IgD-negative memory B cell (primary cell): Measurements from ENCODE around the gene WDR37. TPM values are rescaled to one million over a fixed set of nuclear protein-coding genes. Genes with fewer than 3 reads are reported as not detected.
"Not testable (repeated sequence)": the region's sequence is repeated elsewhere in the genome, so short reads cannot be mapped to it uniquely, and the experiment has no call there.

Experiments
- H3K27ac Mint-ChIP-seq, 3 donors: one replicate each; pipeline ENCODE4 v1.8.0; 2020 to 2022; ENCODE audit warnings: mild to moderate bottlenecking in 3 of 3, mixed read lengths in 3 of 3, moderate library complexity in 1 of 3
- H3K27me3 Mint-ChIP-seq: one replicate; pipeline ENCODE4 v1.8.0; 2021; ENCODE audit warnings: mixed read lengths
- H3K36me3 Mint-ChIP-seq: one replicate; pipeline ENCODE4 v1.8.0; 2020; ENCODE audit warnings: mild to moderate bottlenecking, mixed read lengths
- H3K4me1 Mint-ChIP-seq, 3 donors: one replicate each; pipeline ENCODE4 v1.8.0; 2020 to 2022; ENCODE audit warnings: mixed read lengths in 3 of 3, mild to moderate bottlenecking in 1 of 3
- H3K4me3 Mint-ChIP-seq, 4 donors: one replicate each; pipeline ENCODE4 v1.8.0; 2020 to 2022; ENCODE audit warnings: mild to moderate bottlenecking in 4 of 4, mixed read lengths in 4 of 4, moderate library complexity in 3 of 4
- H3K9me3 Mint-ChIP-seq, 3 donors: one replicate each; pipeline ENCODE4 v1.8.0; 2020 to 2021; ENCODE audit warnings: mixed read lengths in 3 of 3, mild to moderate bottlenecking in 1 of 3
- polyA plus RNA-seq: library from polyadenylated mRNA; unstranded; fragments of 300-500 nt; fragmentation: Illumina TruSeq; gene quantifications from one replicate; pipeline ENCODE4 v1.2.3, GENCODE V29; 2021

The WDR37 gene
- polyA plus RNA-seq, 1 donor from 2014 or later: 14.7 TPM

GRCh38 chr10:1029838-1030237 is 26.3 kb upstream of the WDR37 start:
- Mint-ChIP-seq H3K27me3 (no peaks in the 10 kb centered on the region), H3K27ac (no peak overlapping the region), H3K4me3 (no peak overlapping the region)

GRCh38 chr10:1033601-1034000 is 22.6 kb upstream of the WDR37 start:
- Mint-ChIP-seq H3K4me3 (no peak overlapping the region), H3K36me3 (peaks cover 2% of the 10 kb centered on the region), H3K27ac (no peak overlapping the region), H3K27me3 (no peaks in the 10 kb centered on the region), H3K4me1 (peaks cover 6 to 11% (median 10%) of the 10 kb centered on the region in 3 donors), H3K9me3 (no peaks in the 10 kb centered on the region)

More at GRCh38 chr10:1029838-1030237, 26.3 kb upstream of the WDR37 start:
- Mint-ChIP-seq H3K36me3 (peaks cover 3% of the 10 kb centered on the region), H3K4me1 (no peaks in the 10 kb centered on the region), H3K9me3 (no peaks in the 10 kb centered on the region)

GRCh38 chr10:1034758-1035157 is 21.4 kb upstream of the WDR37 start:
- Mint-ChIP-seq H3K4me1 (peaks cover 6 to 11% (median 10%) of the 10 kb centered on the region in 3 donors), H3K36me3 (peaks cover 2% of the 10 kb centered on the region), H3K27ac (no peak overlapping the region), H3K27me3 (no peaks in the 10 kb centered on the region), H3K9me3 (no peaks in the 10 kb centered on the region), H3K4me3 (no peak overlapping the region)

- Mint-ChIP-seq H3K27ac (no peak overlapping the region), H3K9me3 (no peaks in the 10 kb centered on the region)
These were observed 21.0 kb upstream of the WDR37 start for GRCh38 chr10:1035201-1035600.

GRCh38 chr10:1036341-1036791 is 19.8 kb upstream of the WDR37 start:
- Mint-ChIP-seq H3K27ac (peak overlapping the region; percentile 69 to 86 (median 76)), H3K36me3 (no peaks in the 10 kb centered on the region), H3K4me1 (peaks cover 6 to 11% (median 10%) of the 10 kb centered on the region in 3 donors), H3K9me3 (no peaks in the 10 kb centered on the region), H3K27me3 (no peaks in the 10 kb centered on the region), H3K4me3 (peak overlapping the region; percentile 30 to 72 (median 46))

More at GRCh38 chr10:1035201-1035600, 21.0 kb upstream of the WDR37 start:
- H3K4me3 Mint-ChIP-seq: no peak overlapping the region
- peaks cover 2% of the 10 kb centered on the region for H3K36me3 Mint-ChIP-seq
- peaks cover 6 to 11% (median 10%) of the 10 kb centered on the region in 3 donors for H3K4me1 Mint-ChIP-seq
- no peaks in the 10 kb centered on the region for H3K27me3 Mint-ChIP-seq

DNA sequence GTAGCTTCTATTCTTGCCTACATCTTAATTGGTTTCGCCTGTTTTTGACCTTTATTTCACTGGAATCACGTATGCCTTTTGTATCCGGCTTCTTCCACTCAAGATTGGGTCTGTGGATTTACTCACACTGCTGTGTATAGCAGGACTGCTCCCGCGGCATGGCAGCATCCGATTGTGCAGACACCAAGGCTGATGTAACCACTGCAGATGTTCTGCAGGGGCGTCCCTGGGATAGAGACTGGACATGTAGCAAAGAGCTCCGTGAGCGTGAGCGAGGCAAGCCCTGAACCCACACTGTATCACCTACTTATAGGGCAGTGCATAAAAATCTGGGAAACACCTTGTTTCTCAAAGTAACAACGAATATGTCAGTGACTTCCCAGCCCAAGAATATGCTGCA is 19.1 kb upstream of the WDR37 start:
- peaks cover 6 to 11% (median 10%) of the 10 kb centered on the region in 3 donors for H3K4me1 Mint-ChIP-seq
- peak overlapping the region in 1 of 4 donors; percentile 72 for H3K4me3 Mint-ChIP-seq
- H3K9me3 Mint-ChIP-seq: no peaks in the 10 kb centered on the region
- no peaks in the 10 kb centered on the region for H3K27me3 Mint-ChIP-seq
- peak overlapping the region in 1 of 3 donors; percentile 76 for H3K27ac Mint-ChIP-seq
- H3K36me3 Mint-ChIP-seq: no peaks in the 10 kb centered on the region

- not testable (repeated sequence) for H3K27me3 Mint-ChIP-seq, H3K9me3 Mint-ChIP-seq, H3K36me3 Mint-ChIP-seq, H3K4me3 Mint-ChIP-seq, H3K27ac Mint-ChIP-seq
- peaks cover 14 to 18% (median 18%) of the 10 kb centered on the region in 3 donors for H3K4me1 Mint-ChIP-seq
These were observed 17.4 kb upstream of the WDR37 start for GRCh38 chr10:1038769-1039168.

DNA sequence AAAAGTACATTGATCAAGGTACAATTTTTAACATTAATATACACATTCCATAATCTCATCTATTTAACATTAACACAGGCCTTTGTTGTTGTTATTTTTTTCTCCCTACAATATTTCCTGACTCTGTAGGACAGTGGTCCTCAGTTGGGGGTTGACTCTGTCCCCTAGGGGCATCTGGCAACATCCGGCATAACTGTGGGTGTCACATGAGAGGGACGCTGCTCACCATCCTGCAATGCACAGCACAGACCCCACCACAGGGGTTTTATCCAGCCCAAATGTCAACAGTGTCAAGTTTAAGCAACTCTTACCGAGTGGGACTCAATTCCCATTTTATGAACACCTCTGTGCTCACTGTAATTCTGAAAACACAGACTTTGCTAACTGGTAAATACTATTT is 16.1 kb upstream of the WDR37 start:
- Mint-ChIP-seq H3K4me1 (peaks cover 26 to 31% (median 31%) of the 10 kb centered on the region in 3 donors), H3K9me3 (no peaks in the 10 kb centered on the region), H3K27me3 (no peaks in the 10 kb centered on the region), H3K36me3 (peaks cover 5% of the 10 kb centered on the region), H3K4me3 (peak overlapping the region in 1 of 4 donors; percentile 4), H3K27ac (peak overlapping the region in 1 of 3 donors; percentile 8)

DNA sequence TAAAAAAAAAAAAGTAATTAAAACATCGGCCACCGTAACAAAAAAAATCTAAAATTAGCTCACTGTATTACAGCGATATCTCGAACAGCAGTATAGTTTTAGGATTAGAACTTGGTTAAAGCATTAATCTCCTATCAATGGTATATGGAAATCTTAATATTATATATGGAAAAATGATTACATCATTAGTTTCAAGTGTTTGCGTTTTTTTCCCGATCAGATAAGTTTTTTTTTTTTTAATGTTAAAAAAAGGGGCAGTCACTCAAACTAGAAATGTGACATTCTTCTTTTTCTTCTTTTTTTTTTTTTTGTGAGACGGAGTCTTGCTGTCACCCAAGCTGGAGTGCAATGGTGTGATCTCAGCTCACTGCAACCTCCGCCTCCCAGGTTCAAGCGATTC is 14.7 kb upstream of the WDR37 start:
- Mint-ChIP-seq H3K27me3 (no peaks in the 10 kb centered on the region), H3K4me1 (peaks cover 27 to 37% (median 37%) of the 10 kb centered on the region in 3 donors), H3K36me3 (peaks cover 5% of the 10 kb centered on the region)

GRCh38 chr10:1043532-1043995 is 12.6 kb upstream of the WDR37 start:
- H3K27ac Mint-ChIP-seq: peak overlapping the region; percentile 81 to 96 (median 93)
- H3K36me3 Mint-ChIP-seq: peaks cover 5% of the 10 kb centered on the region
- peak overlapping the region; percentile 84 to 95 (median 90) for H3K4me3 Mint-ChIP-seq
- H3K27me3 Mint-ChIP-seq: no peaks in the 10 kb centered on the region
- H3K9me3 Mint-ChIP-seq: no peaks in the 10 kb centered on the region
- H3K4me1 Mint-ChIP-seq: peaks cover 33 to 42% (median 37%) of the 10 kb centered on the region in 3 donors

More for the DNA sequence above, 14.7 kb upstream of the WDR37 start:
- H3K4me3 Mint-ChIP-seq: no peak overlapping the region
- no peak overlapping the region for H3K27ac Mint-ChIP-seq
- H3K9me3 Mint-ChIP-seq: no peaks in the 10 kb centered on the region

DNA sequence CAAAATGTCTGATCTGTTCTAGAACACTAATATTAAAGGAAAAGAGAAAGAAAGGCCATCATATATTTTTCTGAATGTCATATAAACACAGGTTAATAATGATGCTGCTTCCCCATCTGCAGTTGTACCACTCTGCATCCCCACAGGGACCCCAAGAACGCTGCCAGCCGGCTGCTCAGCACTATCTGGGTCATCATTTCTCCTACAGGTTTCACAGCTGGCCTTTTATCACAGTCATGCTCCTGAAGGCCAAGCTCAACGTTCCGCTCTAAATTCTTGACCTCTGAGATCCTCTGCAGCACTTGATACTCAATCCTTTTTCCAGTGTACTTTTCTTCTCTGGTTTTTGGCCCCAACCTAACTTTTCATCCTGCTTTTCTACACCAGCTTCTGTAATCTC is 12.0 kb upstream of the WDR37 start:
- H3K36me3 Mint-ChIP-seq: peaks cover 5% of the 10 kb centered on the region
- H3K9me3 Mint-ChIP-seq: no peaks in the 10 kb centered on the region
- H3K4me1 Mint-ChIP-seq: peaks cover 37 to 42% (median 38%) of the 10 kb centered on the region in 3 donors
- H3K4me3 Mint-ChIP-seq: peak overlapping the region; percentile 84 to 95 (median 90)
- peak overlapping the region; percentile 81 to 96 (median 93) for H3K27ac Mint-ChIP-seq
- no peaks in the 10 kb centered on the region for H3K27me3 Mint-ChIP-seq

GRCh38 chr10:1044964-1045363 is 11.2 kb upstream of the WDR37 start:
- Mint-ChIP-seq H3K27ac (peak overlapping the region; percentile 81 to 96 (median 93)), H3K4me3 (peak overlapping the region in 3 of 4 donors; percentile 28 to 89 (median 61)), H3K9me3 (no peaks in the 10 kb centered on the region), H3K36me3 (peaks cover 5% of the 10 kb centered on the region), H3K27me3 (no peaks in the 10 kb centered on the region), H3K4me1 (peaks cover 37 to 44% (median 40%) of the 10 kb centered on the region in 3 donors)

GRCh38 chr10:1045415-1045814 is 10.8 kb upstream of the WDR37 start:
- Mint-ChIP-seq H3K4me1 (peaks cover 39 to 45% (median 40%) of the 10 kb centered on the region in 3 donors), H3K27me3 (no peaks in the 10 kb centered on the region), H3K9me3 (no peaks in the 10 kb centered on the region), H3K27ac (peak overlapping the region; percentile 81 to 96 (median 93)), H3K36me3 (peaks cover 5% of the 10 kb centered on the region), H3K4me3 (peak overlapping the region in 3 of 4 donors; percentile 28 to 89 (median 61))

DNA sequence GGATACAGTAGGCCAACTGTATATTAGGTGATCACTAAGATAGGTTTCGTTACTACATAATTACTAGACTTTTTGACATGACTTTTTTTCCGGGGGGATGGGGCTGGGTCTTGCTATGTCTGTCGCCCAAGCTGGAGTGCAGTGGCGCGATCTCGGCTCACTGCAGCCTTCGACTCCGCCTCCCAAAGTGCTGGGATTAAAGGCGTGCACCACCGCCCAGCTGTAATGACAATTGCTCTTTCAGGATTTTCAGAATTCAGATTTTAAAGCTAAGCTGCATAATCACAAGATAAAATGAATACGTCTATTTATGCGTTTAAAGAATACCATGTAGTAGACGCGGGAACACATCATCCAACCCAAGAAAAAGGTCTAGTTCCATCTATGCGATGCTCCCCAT is 8.2 kb upstream of the WDR37 start:
- Mint-ChIP-seq H3K4me1 (peaks cover 51 to 56% (median 54%) of the 10 kb centered on the region in 3 donors), H3K9me3 (no peaks in the 10 kb centered on the region), H3K4me3 (peak overlapping the region; percentile 91 to 99 (median 97)), H3K27me3 (no peaks in the 10 kb centered on the region), H3K36me3 (peaks cover 5% of the 10 kb centered on the region), H3K27ac (peak overlapping the region; percentile 98 to 100 (median 99))

- peaks cover 49 to 52% (median 50%) of the 10 kb centered on the region in 3 donors for H3K4me1 Mint-ChIP-seq
- H3K9me3 Mint-ChIP-seq: no peaks in the 10 kb centered on the region
- H3K27me3 Mint-ChIP-seq: no peaks in the 10 kb centered on the region
- peaks cover 3% of the 10 kb centered on the region for H3K36me3 Mint-ChIP-seq
- H3K27ac Mint-ChIP-seq: peak overlapping the region; percentile 98 to 100 (median 99)
- H3K4me3 Mint-ChIP-seq: peak overlapping the region; percentile 91 to 99 (median 97)
These were observed 7.8 kb upstream of the WDR37 start for GRCh38 chr10:1048349-1048731.
